ENCODE measurements around the gene PKP3. TPM values are rescaled to one million over a fixed set of nuclear protein-coding genes. Genes with fewer than 3 reads are reported as not detected.

Gene PKP3
- total RNA-seq, 4 donors from 2014 or later = 0.46 to 5.1 (median 1.5) TPM; not detected in 1

DNA sequence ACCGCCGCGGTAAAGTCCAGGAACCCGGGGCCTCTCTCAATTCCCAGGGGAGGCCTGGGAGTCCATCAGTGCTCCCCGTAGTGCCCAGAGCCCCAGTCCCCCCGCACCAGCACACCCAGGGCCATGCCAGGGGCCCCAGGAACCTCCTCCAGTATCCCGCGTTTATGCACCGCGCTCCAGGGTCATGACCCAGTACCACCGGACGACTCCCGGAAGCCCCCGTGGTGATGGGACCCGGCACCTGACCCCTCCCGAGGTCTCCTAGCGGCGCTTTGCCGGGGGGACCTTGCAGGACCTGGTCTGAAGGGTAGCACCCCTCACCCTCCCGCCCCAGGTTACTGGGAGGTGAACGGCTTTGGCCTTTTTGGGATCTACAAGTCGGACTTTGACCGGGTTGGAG, 13.5 kb upstream of the PKP3 start:
- H3K9me3 ChIP-seq = no peaks in the 10 kb centered on the region
- H3K4me1 ChIP-seq = no peaks in the 10 kb centered on the region
- no peak overlapping the region for H3K4me3 ChIP-seq
- no peaks in the 10 kb centered on the region for H3K27me3 ChIP-seq
- TF ChIP-seq CTCF (IDR thresholded peaks at IDR 0.05) (no peak), POLR2A (IDR thresholded peaks at IDR 0.05) (no peak)
- H3K27ac ChIP-seq = no peak overlapping the region
- intact Hi-C loops (cut with DNase I; ENCODE audit: low total_unique reads) = no loop called here
- no peaks in the 10 kb centered on the region for H3K36me3 ChIP-seq
- no peak for DNase-seq

DNA sequence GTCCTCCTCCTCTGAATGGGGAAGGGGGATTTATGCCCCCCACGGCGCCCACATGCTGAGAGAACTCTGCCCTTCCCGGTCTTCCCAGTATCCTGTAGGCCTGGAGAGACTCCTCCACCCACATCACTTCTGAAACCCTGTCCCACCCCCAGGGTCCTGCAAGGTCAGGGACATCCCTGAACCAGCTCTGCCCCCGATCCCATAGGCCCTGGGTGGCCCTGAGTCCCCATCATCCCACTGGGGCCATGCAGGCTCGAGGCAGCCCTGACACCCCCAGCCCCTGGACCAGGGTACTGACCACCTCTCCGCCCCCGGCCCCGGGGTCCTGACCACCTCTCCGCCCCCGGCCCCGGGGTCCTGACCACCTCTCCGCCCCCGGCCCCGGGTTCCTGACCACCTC, 13.0 kb upstream of the PKP3 start:
- TF ChIP-seq POLR2A (IDR thresholded peaks at IDR 0.05) = no peak
- TF ChIP-seq CTCF (IDR thresholded peaks at IDR 0.05) = no peak
- H3K36me3 ChIP-seq = no peaks in the 10 kb centered on the region
- intact Hi-C loops (cut with DNase I; ENCODE audit: low total_unique reads) = no loop called here

GRCh38 chr11:381501-382072, 12.4 kb upstream of the PKP3 start:
- no peaks in the 10 kb centered on the region for H3K36me3 ChIP-seq
- DNase-seq = no peak
- no peak overlapping the region for H3K27ac ChIP-seq
- no peaks in the 10 kb centered on the region for H3K9me3 ChIP-seq
- TF ChIP-seq POLR2A (IDR thresholded peaks at IDR 0.05) (no peak), CTCF (IDR thresholded peaks at IDR 0.05) (no peak)
- H3K27me3 ChIP-seq = no peaks in the 10 kb centered on the region
- intact Hi-C loops (cut with DNase I; ENCODE audit: low total_unique reads) = no loop called here
- H3K4me1 ChIP-seq = no peaks in the 10 kb centered on the region
- H3K4me3 ChIP-seq = no peak overlapping the region

More for the DNA sequence above, 13.0 kb upstream of the PKP3 start:
- H3K4me3 ChIP-seq = no peak overlapping the region
- H3K4me1 ChIP-seq = no peaks in the 10 kb centered on the region
- H3K27me3 ChIP-seq = no peaks in the 10 kb centered on the region
- H3K9me3 ChIP-seq = no peaks in the 10 kb centered on the region
- no peak overlapping the region for H3K27ac ChIP-seq
- DNase-seq = no peak

- intact Hi-C loops (cut with DNase I; ENCODE audit: low total_unique reads) = no loop called here
- TF ChIP-seq CTCF (IDR thresholded peaks at IDR 0.05) = no peak
- TF ChIP-seq POLR2A (IDR thresholded peaks at IDR 0.05) = no peak
These were observed 11.9 kb upstream of the PKP3 start for GRCh38 chr11:382081-382629.

DNA sequence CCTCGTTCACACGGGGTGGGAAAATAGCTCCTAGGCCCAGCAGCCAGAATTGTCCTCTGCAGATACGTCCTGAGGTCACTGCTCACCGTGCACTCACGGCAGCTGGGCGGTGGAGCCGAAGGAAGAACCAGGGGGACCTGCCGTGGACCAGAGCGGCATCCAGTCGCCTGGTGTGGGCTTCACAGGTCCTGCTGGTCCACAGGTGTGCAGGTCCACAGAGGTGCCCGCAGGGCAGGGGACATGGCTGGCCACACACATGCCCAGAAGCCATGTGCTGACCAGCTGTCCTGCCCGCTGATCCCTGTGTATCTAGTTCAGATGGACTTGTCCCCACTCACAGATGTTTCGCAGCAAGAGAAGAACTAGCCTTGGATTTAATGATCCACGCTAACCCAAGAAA, 10.6 kb upstream of the PKP3 start:
- Histone ChIP-seq H3K4me3 (no peak overlapping the region), H3K36me3 (no peaks in the 10 kb centered on the region), H3K27me3 (no peaks in the 10 kb centered on the region), H3K27ac (no peak overlapping the region), H3K9me3 (no peaks in the 10 kb centered on the region), H3K4me1 (no peaks in the 10 kb centered on the region)
- DNase-seq = no peak
- intact Hi-C loops (cut with DNase I; ENCODE audit: low total_unique reads) = no loop called here
- TF ChIP-seq POLR2A (IDR thresholded peaks at IDR 0.05) (no peak), CTCF (IDR thresholded peaks at IDR 0.05) (no peak)

More at GRCh38 chr11:382081-382629, 11.9 kb upstream of the PKP3 start:
- H3K27ac ChIP-seq = no peak overlapping the region
- no peaks in the 10 kb centered on the region for H3K9me3 ChIP-seq
- H3K27me3 ChIP-seq = no peaks in the 10 kb centered on the region
- H3K4me1 ChIP-seq = no peaks in the 10 kb centered on the region
- no peaks in the 10 kb centered on the region for H3K36me3 ChIP-seq
- H3K4me3 ChIP-seq = no peak overlapping the region
- DNase-seq = no peak
